HEK293 (cell line): ENCODE results near the gene RNF31.
A peak's percentile ranks its signal among the peaks of the same experiment; 100 is the strongest.

Experiments used
- CTCF ChIA-PET: fragments of 350-600 bp; formaldehyde crosslinking; extraction: SDS; loops from one replicate; lab custom pipeline; 2021; ENCODE audit warnings: antibody characterized with exemption; lab: Yijun Ruan, JAX
- POLR2A ChIA-PET: fragments of 300-600 bp; formaldehyde crosslinking; extraction: SDS; loops from one replicate; lab custom pipeline; 2020; ENCODE audit warnings: antibody characterized with exemption, inconsistent platforms; lab: Yijun Ruan, JAX
- H3K27ac ChIP-seq: fragments of 200-500 bp; sonication (Bioruptor generic); 2 replicates; pipeline ENCODE4 v1.5.1; 2014; ENCODE audit warnings: low read depth, low read length, control low read depth, inconsistent platforms; ENCODE audit errors: extremely low read depth
- H3K36me3 ChIP-seq, 2 experiments: fragments of 200-500 bp in 1 of 2; sonication (Bioruptor generic) in 1 of 2; 1 replicate in 1 of 2; 2 replicates in 1 of 2; pipeline ENCODE4 v1.5.1; 2014 to 2017; ENCODE audit warnings: inconsistent platforms in 2 of 2, low read length in 2 of 2; ENCODE audit not compliant: control insufficient read depth in 2 of 2, insufficient read depth in 1 of 2
- H3K4me1 ChIP-seq: fragments of 200-500 bp; sonication (Bioruptor generic); 2 replicates; pipeline ENCODE4 v1.5.1; 2014; ENCODE audit warnings: mild to moderate bottlenecking, low read length, inconsistent platforms; ENCODE audit not compliant: control insufficient read depth, insufficient read depth
- H3K4me3 ChIP-seq: 2 replicates; pipeline ENCODE4 v1.5.1; 2011; ENCODE audit warnings: low read depth, mild to moderate bottlenecking, control low read depth, low read length, moderate library complexity
- H3K9me3 ChIP-seq: fragments of 200-500 bp; sonication (Bioruptor generic); 2 replicates; pipeline ENCODE4 v1.5.1; 2014; ENCODE audit warnings: low read depth, low read length, inconsistent platforms; ENCODE audit not compliant: control insufficient read depth, insufficient read depth
- ATF2 ChIP-seq: fragments of 450-650 bp; formaldehyde crosslinking; IDR thresholded peaks from 2 replicates; pipeline ENCODE4 v1.5.1; 2016; ENCODE audit warnings: missing biosample characterization, missing genetic modification characterization, low read depth
- BCL11B ChIP-seq: fragments of 450-650 bp; formaldehyde crosslinking; IDR thresholded peaks from 2 replicates; pipeline ENCODE4 v1.5.1; 2016; ENCODE audit warnings: low read depth, missing biosample characterization, missing genetic modification characterization
- KLF17 ChIP-seq: fragments of 450-650 bp; formaldehyde crosslinking; IDR thresholded peaks from 2 replicates; pipeline ENCODE4 v1.5.1; 2016; ENCODE audit warnings: missing biosample characterization, missing genetic modification characterization
- KLF7 ChIP-seq: fragments of 450-650 bp; formaldehyde crosslinking; IDR thresholded peaks from 2 replicates; pipeline ENCODE4 v1.5.1; 2016; ENCODE audit warnings: missing biosample characterization, missing genetic modification characterization, borderline replicate concordance
- PRDM1 ChIP-seq: fragments of 450-650 bp; formaldehyde crosslinking; IDR thresholded peaks from 2 replicates; pipeline ENCODE4; 2016; ENCODE audit warnings: missing biosample characterization, missing genetic modification characterization
- PRDM10 ChIP-seq: fragments of 450-650 bp; formaldehyde crosslinking; IDR thresholded peaks from 2 replicates; pipeline ENCODE4 v1.5.1; 2016; ENCODE audit warnings: missing biosample characterization, missing genetic modification characterization
- TSHZ1 ChIP-seq: fragments of 450-650 bp; formaldehyde crosslinking; IDR thresholded peaks from 2 replicates; pipeline ENCODE4 v1.5.1; 2016; ENCODE audit warnings: missing biosample characterization, missing genetic modification characterization, borderline replicate concordance
- ZFHX2 ChIP-seq: fragments of 450-650 bp; formaldehyde crosslinking; conservative IDR thresholded peaks from 2 replicates; pipeline ENCODE4 v1.5.1; 2016; ENCODE audit warnings: missing biosample characterization, missing genetic modification characterization
- ZNF2 ChIP-seq: fragments of 450-650 bp; formaldehyde crosslinking; IDR thresholded peaks from 2 replicates; pipeline ENCODE4 v1.5.1; 2016; ENCODE audit warnings: missing biosample characterization, missing genetic modification characterization
- ZNF426 ChIP-seq: fragments of 450-650 bp; formaldehyde crosslinking; IDR thresholded peaks from 2 replicates; pipeline ENCODE4 v1.5.1; 2017; ENCODE audit warnings: missing biosample characterization, missing genetic modification characterization, mild to moderate bottlenecking, inconsistent platforms, moderate library complexity
- ZNF529 ChIP-seq: fragments of 450-650 bp; formaldehyde crosslinking; IDR thresholded peaks from 2 replicates; pipeline ENCODE4 v1.5.1; 2017; ENCODE audit warnings: missing genetic modification characterization, missing biosample characterization; ENCODE audit not compliant: insufficient replicate concordance
- ZNF610 ChIP-seq: fragments of 450-650 bp; formaldehyde crosslinking; IDR thresholded peaks from 2 replicates; pipeline ENCODE4 v1.5.1; 2016; ENCODE audit warnings: missing biosample characterization, missing genetic modification characterization, borderline replicate concordance

RNF31 gene

GRCh38 chr14:24137529-24138395 is 9.5 kb upstream of the RNF31 start (continued):
- no peak for TF ChIP-seq TSHZ1 (tag by site-specific recombination)
- TF ChIP-seq KLF17 = no peak
- peak; percentile 78; the same call in 1 of the 2 replicates for TF ChIP-seq PRDM10 (tag by site-specific recombination)
- 0 out of 2 replicates have a peak, but pooled peaks have one; percentile 17 for TF ChIP-seq PRDM1 (tag by site-specific recombination)
- no peak for TF ChIP-seq ZNF529 (tag by site-specific recombination)

- ChIA-PET CTCF (interaction anchor here (1.0 kb wide), 1 partner anchor 169 kb away, joined by 3 read pairs; the partner anchor contains the start of gene CIDEB), POLR2A (interaction anchor here (0.7 to 7.3 kb wide), 6 partner anchors 8 to 75 kb away, joined by 3 to 163 read pairs (median 22); partner anchors contain the start of genes CHMP4A, DCAF11, IRF9 and NRL)
- no peak overlapping the region for H3K4me3 ChIP-seq
- H3K9me3 ChIP-seq = no peaks in the 10 kb centered on the region
- peaks cover 11 to 33% of the 10 kb centered on the region in 2 experiments for H3K36me3 ChIP-seq
- peaks cover 4% of the 10 kb centered on the region; the same call in 1 of the 2 replicates for H3K4me1 ChIP-seq
- 0 out of 2 replicates have a peak overlapping the region, but pooled peaks have one; percentile 35 for H3K27ac ChIP-seq
- TF ChIP-seq ZNF2 (no peak), BCL11B (no peak), ZNF426 (no peak), KLF7 (tag by site-specific recombination) (no peak), ZFHX2 (no peak), ATF2 (tag by site-specific recombination) (peak; percentile 72), ZNF610 (tag by site-specific recombination) (no peak)
These were observed 8.7 kb upstream of the RNF31 start for GRCh38 chr14:24138396-24139271.
